GM20431 (cell line): Measurements from ENCODE around the gene ERC1.
"Not testable (repeated sequence)": the region's sequence is repeated elsewhere in the genome, so short reads cannot be mapped to it uniquely, and the experiment has no call there.

Source experiments
- in situ Hi-C: fragments of 300-500 bp; cut with MseI, MboI; formaldehyde crosslinking; loops from one replicate; pipeline ENCODE4 v1.15.0; 2020; ENCODE audit warnings: low sequenced_read_pairs; ENCODE audit not compliant: unreplicated experiment

The ERC1 gene

GRCh38 chr12:981176-981828, 9.7 kb upstream of the ERC1 start:
- in situ Hi-C loops, result no loop called here

GRCh38 chr12:981961-982360, 9.1 kb upstream of the ERC1 start:
- in situ Hi-C loops, result no loop called here

- in situ Hi-C loops, result no loop called here
These were observed 2.4 kb upstream of the ERC1 start for GRCh38 chr12:988646-989045.

GRCh38 chr12:989051-989450, 2.0 kb upstream of the ERC1 start:
- in situ Hi-C loops, result no loop called here

- in situ Hi-C loops, result no loop called here
These were observed 1.0 kb upstream of the ERC1 start for GRCh38 chr12:989751-990660.

- in situ Hi-C loops, result no loop called here
These were observed 619 bp downstream of the ERC1 start for GRCh38 chr12:991350-992333.

GRCh38 chr12:992647-993046, 1.6 kb downstream of the ERC1 start:
- in situ Hi-C loops, result no loop called here

GRCh38 chr12:996881-997280, 5.9 kb downstream of the ERC1 start:
- in situ Hi-C loops, result no loop called here

- in situ Hi-C loops, result no loop called here
These were observed 6.5 kb downstream of the ERC1 start for GRCh38 chr12:997505-997904.

- in situ Hi-C loops, result no loop called here
These were observed 7.2 kb downstream of the ERC1 start for GRCh38 chr12:998020-998874.

- in situ Hi-C loops, result not testable (repeated sequence)
These were observed 8.7 kb downstream of the ERC1 start for GRCh38 chr12:999736-1000135.

- in situ Hi-C loops, result no loop called here
These were observed 10.5 kb downstream of the ERC1 start for GRCh38 chr12:1001507-1001906.

- in situ Hi-C loops, result no loop called here
These were observed 12.7 kb downstream of the ERC1 start for GRCh38 chr12:1003600-1004271.

- in situ Hi-C loops, result no loop called here
These were observed 15.2 kb downstream of the ERC1 start for GRCh38 chr12:1006255-1006654.

GRCh38 chr12:1007276-1007675, 16.3 kb downstream of the ERC1 start:
- in situ Hi-C loops, result no loop called here

- in situ Hi-C loops, result no loop called here
These were observed 17.0 kb downstream of the ERC1 start for GRCh38 chr12:1007994-1008393.

- in situ Hi-C loops, result no loop called here
These were observed 20.1 kb downstream of the ERC1 start for GRCh38 chr12:1011091-1011490.

GRCh38 chr12:1013618-1014489, 22.8 kb downstream of the ERC1 start:
- in situ Hi-C loops, result no loop called here
